Central memory CD8-positive, alpha-beta T cell (primary cell): ENCODE measurements around the gene SDHA.
A peak's percentile ranks its signal among the peaks of the same experiment; 100 is the strongest.
"Not testable (repeated sequence)": the region's sequence is repeated elsewhere in the genome, so short reads cannot be mapped to it uniquely, and the experiment has no call there.

Experiments used
- ATAC-seq: fragments of 150-1000 bp; cut with Tn5 transposase; replicated peaks from 2 replicates; pipeline ENCODE4 v1.10.0; 2022; ENCODE audit warnings: mild to moderate bottlenecking, moderate FRiP score, moderate number of reproducible peaks; ENCODE audit not compliant: poor library complexity, severe bottlenecking; ENCODE audit errors: extremely low read depth
- DNase-seq, 2 donors: peaks; one replicate each; pipeline ENCODE4 v3.0.0; 2021; ENCODE audit warnings: low spot score in 2 of 2
- H3K27ac Mint-ChIP-seq: one replicate; pipeline ENCODE4 v1.8.0; 2022; ENCODE audit warnings: low read depth, mild to moderate bottlenecking, moderate library complexity, mixed read lengths
- H3K27me3 Mint-ChIP-seq: one replicate; pipeline ENCODE4 v1.8.0; 2022; ENCODE audit warnings: mixed read lengths
- H3K36me3 Mint-ChIP-seq: one replicate; pipeline ENCODE4 v1.8.0; 2022; ENCODE audit warnings: mild to moderate bottlenecking, moderate library complexity, mixed read lengths; ENCODE audit not compliant: insufficient read depth
- H3K4me1 Mint-ChIP-seq: one replicate; pipeline ENCODE4 v1.8.0; 2022; ENCODE audit warnings: mixed read lengths
- H3K4me3 Mint-ChIP-seq: one replicate; pipeline ENCODE4 v1.8.0; 2022; ENCODE audit warnings: mild to moderate bottlenecking, moderate library complexity, mixed read lengths
- H3K9me3 Mint-ChIP-seq: one replicate; pipeline ENCODE4 v1.8.0; 2022; ENCODE audit warnings: mixed read lengths

Gene SDHA

GRCh38 chr5:243683-244367 is 25.7 kb downstream of the SDHA start:
- H3K4me3 Mint-ChIP-seq, H3K9me3 Mint-ChIP-seq, DNase-seq, ATAC-seq, H3K4me1 Mint-ChIP-seq, H3K27me3 Mint-ChIP-seq: not testable (repeated sequence)
- H3K27ac Mint-ChIP-seq = peak overlapping the region; percentile 61
- peaks cover 62% of the 10 kb centered on the region for H3K36me3 Mint-ChIP-seq

DNA sequence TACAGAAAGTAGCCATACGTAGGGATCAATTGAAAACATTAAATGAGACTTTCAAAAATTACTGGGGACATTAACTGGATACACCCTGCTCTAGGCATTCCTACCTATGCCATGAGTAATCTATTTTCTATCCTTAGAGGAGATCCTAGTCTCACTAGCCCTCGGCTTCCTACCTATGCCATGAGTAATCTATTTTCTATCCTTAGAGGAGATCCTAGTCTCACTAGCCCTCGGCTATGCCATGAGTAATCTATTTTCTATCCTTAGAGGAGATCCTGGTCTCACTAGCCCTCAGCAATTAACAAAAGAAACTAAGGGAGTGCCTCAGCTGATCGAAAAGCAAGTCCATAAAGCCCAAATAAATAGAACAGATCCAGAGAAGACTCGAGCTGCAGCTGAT is 27.6 kb downstream of the SDHA start:
- not testable (repeated sequence) for H3K27ac Mint-ChIP-seq, H3K9me3 Mint-ChIP-seq, H3K4me3 Mint-ChIP-seq, H3K4me1 Mint-ChIP-seq, ATAC-seq, DNase-seq, H3K27me3 Mint-ChIP-seq
- peaks cover 54% of the 10 kb centered on the region for H3K36me3 Mint-ChIP-seq

DNA sequence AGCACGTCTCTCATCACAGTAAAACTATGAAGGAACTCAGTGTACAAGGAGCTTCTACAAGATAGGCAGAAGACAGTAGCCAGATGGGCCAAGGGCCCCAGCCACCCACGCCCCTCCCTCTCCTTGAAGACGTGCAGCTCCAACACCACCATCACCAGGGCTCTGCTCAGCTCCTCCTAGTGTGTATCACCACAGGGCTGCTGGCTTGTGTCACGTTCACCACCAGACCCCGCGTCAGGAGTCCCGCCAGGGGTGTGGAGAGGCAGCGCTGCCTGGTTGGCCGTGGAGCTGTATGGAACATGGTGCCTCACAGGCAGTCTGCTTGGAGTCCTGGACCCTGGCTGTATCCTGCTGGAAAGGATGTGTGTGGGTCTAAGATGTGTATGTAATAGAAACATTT is 32.3 kb downstream of the SDHA start:
- Mint-ChIP-seq H3K36me3 (peaks cover 56% of the 10 kb centered on the region), H3K4me1 (peaks cover 13% of the 10 kb centered on the region)
- not testable (repeated sequence) for ATAC-seq, H3K27me3 Mint-ChIP-seq, DNase-seq, H3K27ac Mint-ChIP-seq, H3K4me3 Mint-ChIP-seq, H3K9me3 Mint-ChIP-seq

DNA sequence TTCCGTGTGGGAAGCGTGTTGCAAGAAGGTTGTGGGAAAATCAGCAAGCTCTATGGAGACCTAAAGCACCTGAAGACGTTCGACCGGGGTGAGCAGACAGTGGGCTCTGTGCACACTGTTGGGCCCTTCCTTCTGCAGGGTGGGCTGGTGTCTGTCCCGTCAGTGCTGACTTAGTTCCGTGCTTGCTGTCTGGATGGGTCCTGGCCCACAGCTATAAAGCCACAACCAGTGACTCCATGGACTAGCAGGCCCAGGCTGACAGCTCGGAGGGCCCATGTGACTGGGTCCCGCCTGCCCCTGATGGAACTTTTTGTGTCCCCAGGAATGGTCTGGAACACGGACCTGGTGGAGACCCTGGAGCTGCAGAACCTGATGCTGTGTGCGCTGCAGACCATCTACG is 32.9 kb downstream of the SDHA start:
- not testable (repeated sequence) for H3K9me3 Mint-ChIP-seq, ATAC-seq, DNase-seq, H3K27me3 Mint-ChIP-seq, H3K27ac Mint-ChIP-seq, H3K4me3 Mint-ChIP-seq
- Mint-ChIP-seq H3K4me1 (peaks cover 13% of the 10 kb centered on the region), H3K36me3 (peaks cover 57% of the 10 kb centered on the region)

- not testable (repeated sequence) for H3K4me3 Mint-ChIP-seq, DNase-seq, H3K27ac Mint-ChIP-seq, H3K9me3 Mint-ChIP-seq, ATAC-seq, H3K27me3 Mint-ChIP-seq
- Mint-ChIP-seq H3K4me1 (peaks cover 13% of the 10 kb centered on the region), H3K36me3 (peaks cover 57% of the 10 kb centered on the region)
Observed at GRCh38 chr5:251538-251937, 33.4 kb downstream of the SDHA start.

- peaks cover 13% of the 10 kb centered on the region for H3K4me1 Mint-ChIP-seq
- ATAC-seq, H3K9me3 Mint-ChIP-seq, H3K27me3 Mint-ChIP-seq, DNase-seq: not testable (repeated sequence)
- H3K36me3 Mint-ChIP-seq = peaks cover 56% of the 10 kb centered on the region
- H3K4me3 Mint-ChIP-seq = peak overlapping the region; percentile 57
- peak overlapping the region; percentile 86 for H3K27ac Mint-ChIP-seq
Observed at GRCh38 chr5:251975-252374, 33.9 kb downstream of the SDHA start.

- peak overlapping the region; percentile 57 for H3K4me3 Mint-ChIP-seq
Observed at GRCh38 chr5:252546-252945, 34.4 kb downstream of the SDHA start.

DNA sequence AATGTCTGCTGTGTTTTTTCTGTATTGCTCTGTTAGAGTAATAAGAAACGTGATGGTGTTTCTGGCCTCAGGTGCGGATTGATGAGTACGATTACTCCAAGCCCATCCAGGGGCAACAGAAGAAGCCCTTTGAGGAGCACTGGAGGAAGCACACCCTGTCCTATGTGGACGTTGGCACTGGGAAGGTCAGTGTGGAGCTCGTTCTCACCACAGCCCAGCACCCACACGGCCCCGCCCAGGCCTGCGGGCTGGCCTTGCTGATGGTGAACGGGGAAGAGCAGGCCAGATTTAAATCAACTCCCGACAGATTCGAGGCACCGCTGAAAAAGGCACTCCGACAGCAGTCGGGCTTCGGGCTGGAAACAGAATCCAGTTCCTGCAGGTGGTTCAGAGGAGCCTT is 36.2 kb downstream of the SDHA start:
- not testable (repeated sequence) for H3K27me3 Mint-ChIP-seq, H3K27ac Mint-ChIP-seq, DNase-seq, ATAC-seq, H3K9me3 Mint-ChIP-seq, H3K4me3 Mint-ChIP-seq
- H3K36me3 Mint-ChIP-seq = peaks cover 44% of the 10 kb centered on the region
- H3K4me1 Mint-ChIP-seq = peaks cover 13% of the 10 kb centered on the region

More at GRCh38 chr5:252546-252945, 34.4 kb downstream of the SDHA start:
- ATAC-seq (no peak), DNase-seq (no peak)
- Mint-ChIP-seq H3K36me3 (peaks cover 56% of the 10 kb centered on the region), H3K27ac (peak overlapping the region; percentile 86), H3K9me3 (no peaks in the 10 kb centered on the region), H3K27me3 (no peaks in the 10 kb centered on the region), H3K4me1 (peaks cover 13% of the 10 kb centered on the region)

DNA sequence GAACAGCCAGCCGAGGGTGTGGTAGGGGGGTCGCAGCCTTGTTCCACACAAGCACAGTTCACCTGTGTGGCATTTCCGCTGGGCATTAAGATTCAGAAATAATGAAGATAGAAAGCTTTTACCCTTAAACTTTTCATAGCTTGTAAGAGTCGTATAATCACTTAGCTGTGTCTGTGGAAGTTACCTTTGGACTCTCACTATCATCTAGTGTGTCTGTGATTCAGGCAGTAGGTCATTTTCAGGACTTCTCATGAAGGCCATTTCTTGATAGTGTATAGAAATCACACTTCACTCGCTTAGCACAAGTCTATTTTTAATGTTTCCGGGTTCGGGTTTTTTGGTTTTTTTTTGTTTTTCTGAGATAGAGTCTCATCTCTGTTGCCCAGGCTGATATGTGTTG is 37.0 kb downstream of the SDHA start:
- not testable (repeated sequence) for H3K4me3 Mint-ChIP-seq, DNase-seq, ATAC-seq, H3K27ac Mint-ChIP-seq, H3K9me3 Mint-ChIP-seq, H3K27me3 Mint-ChIP-seq
- Mint-ChIP-seq H3K36me3 (peaks cover 41% of the 10 kb centered on the region), H3K4me1 (peaks cover 13% of the 10 kb centered on the region)

DNA sequence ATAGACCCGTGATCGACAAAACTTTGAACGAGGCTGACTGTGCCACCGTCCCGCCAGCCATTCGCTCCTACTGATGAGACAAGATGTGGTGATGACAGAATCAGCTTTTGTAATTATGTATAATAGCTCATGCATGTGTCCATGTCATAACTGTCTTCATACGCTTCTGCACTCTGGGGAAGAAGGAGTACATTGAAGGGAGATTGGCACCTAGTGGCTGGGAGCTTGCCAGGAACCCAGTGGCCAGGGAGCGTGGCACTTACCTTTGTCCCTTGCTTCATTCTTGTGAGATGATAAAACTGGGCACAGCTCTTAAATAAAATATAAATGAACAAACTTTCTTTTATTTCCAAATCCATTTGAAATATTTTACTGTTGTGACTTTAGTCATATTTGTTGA is 38.2 kb downstream of the SDHA start:
- peaks cover 39% of the 10 kb centered on the region for H3K36me3 Mint-ChIP-seq

GRCh38 chr5:257148-257547 is 39.0 kb downstream of the SDHA start:
- ATAC-seq = no peak
- Mint-ChIP-seq H3K4me1 (peaks cover 10% of the 10 kb centered on the region), H3K36me3 (peaks cover 35% of the 10 kb centered on the region), H3K9me3 (no peaks in the 10 kb centered on the region), H3K27ac (no peak overlapping the region), H3K27me3 (no peaks in the 10 kb centered on the region), H3K4me3 (no peak overlapping the region)
- DNase-seq = no peak

More for the DNA sequence above, 38.2 kb downstream of the SDHA start:
- not testable (repeated sequence) for ATAC-seq, H3K4me3 Mint-ChIP-seq, H3K27me3 Mint-ChIP-seq, H3K9me3 Mint-ChIP-seq, H3K27ac Mint-ChIP-seq, DNase-seq
- H3K4me1 Mint-ChIP-seq = peaks cover 13% of the 10 kb centered on the region

- H3K27me3 Mint-ChIP-seq, ATAC-seq, H3K27ac Mint-ChIP-seq, H3K4me1 Mint-ChIP-seq, H3K4me3 Mint-ChIP-seq, DNase-seq, H3K9me3 Mint-ChIP-seq: not testable (repeated sequence)
- peaks cover 19% of the 10 kb centered on the region for H3K36me3 Mint-ChIP-seq
Observed at GRCh38 chr5:263275-263974, 45.3 kb downstream of the SDHA start.

DNA sequence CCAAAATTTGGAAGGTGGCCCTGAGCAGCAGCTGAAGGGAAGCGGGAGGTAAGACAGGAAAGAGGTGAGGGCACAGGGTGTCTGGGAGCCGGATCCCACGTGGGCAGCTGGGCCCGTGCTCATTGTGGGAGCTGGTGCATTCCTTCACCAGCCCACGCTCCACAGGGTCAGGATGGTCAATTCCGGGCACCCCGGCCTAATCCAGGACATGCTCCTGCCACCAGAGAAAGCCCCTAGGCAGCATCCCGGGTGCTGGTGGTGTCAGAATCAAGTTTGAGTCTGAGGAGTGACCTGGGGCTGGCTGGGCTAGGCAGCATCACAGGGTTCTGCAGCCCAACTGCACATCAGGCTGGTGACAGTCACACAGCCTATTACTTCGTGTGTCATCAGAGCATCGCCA is 46.2 kb downstream of the SDHA start:
- H3K9me3 Mint-ChIP-seq = no peaks in the 10 kb centered on the region
- ATAC-seq = no peak
- no peak overlapping the region for H3K27ac Mint-ChIP-seq
- H3K27me3 Mint-ChIP-seq = no peaks in the 10 kb centered on the region
- DNase-seq = no peak
- H3K36me3 Mint-ChIP-seq = peaks cover 17% of the 10 kb centered on the region
- no peak overlapping the region for H3K4me3 Mint-ChIP-seq
- H3K4me1 Mint-ChIP-seq = no peaks in the 10 kb centered on the region
